Measurements from ENCODE around the gene SLC17A4. TPM values are rescaled to one million over a fixed set of nuclear protein-coding genes. Genes with fewer than 3 reads are reported as not detected.

The SLC17A4 gene
- total and polyA plus RNA-seq, 2 experiments from 2014 or later: not detected

DNA sequence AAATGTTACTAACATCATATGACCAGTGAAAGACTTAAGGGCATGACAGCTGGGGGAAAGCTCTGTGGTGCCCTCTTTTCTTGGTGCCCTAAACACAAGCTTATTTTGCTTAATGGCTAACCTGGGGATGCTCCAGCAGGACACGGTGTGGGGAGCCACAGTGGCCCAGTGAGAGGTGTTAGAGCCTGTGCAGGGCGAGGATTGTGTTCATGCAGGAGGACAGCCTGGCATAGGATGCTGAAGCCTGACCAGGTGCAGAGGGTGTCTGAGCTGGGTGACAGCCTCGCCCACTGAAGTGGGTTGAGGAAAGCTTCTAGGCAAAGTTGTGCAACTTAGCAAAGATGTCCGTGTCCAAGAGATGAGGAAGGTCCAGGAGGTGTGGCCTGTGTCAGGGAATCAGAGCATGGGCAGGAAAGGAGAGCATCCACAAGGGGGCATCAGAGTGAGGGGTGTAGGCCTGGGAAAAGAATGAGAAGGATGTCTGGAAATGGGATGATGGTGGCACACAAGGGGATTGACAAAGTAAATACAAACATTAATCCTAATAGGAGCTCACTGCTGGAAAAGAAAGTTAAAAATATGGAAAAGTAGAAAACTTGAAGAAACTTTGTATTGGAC lies 33.9 kb downstream of the SLC17A4 start:
- no peaks in the 10 kb centered on the region for H3K4me1 ChIP-seq (ENCODE audit: insufficient read depth)

More for the DNA sequence above, 33.9 kb downstream of the SLC17A4 start:
- no peak for TF ChIP-seq EZH2 (IDR thresholded peaks at IDR 0.05; ENCODE audit: low read depth, unreplicated experiment)
- TF ChIP-seq STAT1 (IDR thresholded peaks at IDR 0.05; ENCODE audit: unreplicated experiment): no peak
- no peak for TF ChIP-seq REST (IDR thresholded peaks at IDR 0.05; ENCODE audit: unreplicated experiment)
- no peak for TF ChIP-seq ZNF462 (CRISPR knock-in tag; IDR thresholded peaks at IDR 0.05)
- TF ChIP-seq CTCF (conservative IDR thresholded peaks at IDR 0.05; ENCODE audit: low read depth in 2 of 2): peak; percentile 60 to 82
- TF ChIP-seq ETS1 (IDR thresholded peaks at IDR 0.05): no peak
- Mint-ChIP-seq H3K9me3 (no peaks in the 10 kb centered on the region), H3K4me1 (no peaks in the 10 kb centered on the region), H3K4me3 (no peak overlapping the region), H3K27ac (no peak overlapping the region), H3K36me3 (ENCODE audit: low read depth) (no peaks in the 10 kb centered on the region), H3K27me3 (ENCODE audit: insufficient read depth, low read depth, poor library complexity) (no peaks in the 10 kb centered on the region)
- no peaks in the 10 kb centered on the region for H3F3A ChIP-seq (replicated peaks; ENCODE audit: low read depth)
- no peaks in the 10 kb centered on the region for H3K36me3 ChIP-seq (ENCODE audit: insufficient read depth)
- DNase-seq (ENCODE audit: low spot score) (peak; percentile 84), ATAC-seq (peak; percentile 95)
- no peaks in the 10 kb centered on the region for H3K9me2 ChIP-seq (ENCODE audit: insufficient read depth)
- peak overlapping the region; percentile 52; the same call in 1 of the 2 replicates for H2AFZ ChIP-seq
- no peak overlapping the region for H3K27ac ChIP-seq (ENCODE audit: low read depth)
- no peaks in the 10 kb centered on the region for H3K27me3 ChIP-seq (ENCODE audit: insufficient read depth)
- H3K79me2 ChIP-seq (replicated peaks; ENCODE audit: insufficient read depth): no peaks in the 10 kb centered on the region
- no peak overlapping the region for H3K4me3 ChIP-seq
- no peaks in the 10 kb centered on the region for H4K20me1 ChIP-seq (replicated peaks; ENCODE audit: insufficient read depth)
- no peak overlapping the region for H3K4me2 ChIP-seq

Data from GM23338 (cell line).